Fibroblast of pulmonary artery (primary cell): ENCODE measurements around the gene DERL2.

Experiments used
- DNase-seq: peaks from one replicate; pipeline ENCODE4 v3.0.0-alpha.2; 2010; ENCODE audit warnings: low read depth
- H3K4me3 ChIP-seq: replicated peaks from 2 replicates; pipeline ENCODE4 v1.5.1; 2011; ENCODE audit warnings: low read depth, mild to moderate bottlenecking, control low read depth, low read length, moderate library complexity
- CTCF ChIP-seq: IDR thresholded peaks from 2 replicates; pipeline ENCODE4 v1.5.1; 2011; ENCODE audit warnings: mild to moderate bottlenecking, control low read depth, low read length, inconsistent platforms; ENCODE audit errors: missing control alignments

Gene DERL2

GRCh38 chr17:5513628-5514027 is 27.6 kb upstream of the DERL2 start:
- no peak overlapping the region for H3K4me3 ChIP-seq
- no peak for DNase-seq
- no peak for TF ChIP-seq CTCF

DNA sequence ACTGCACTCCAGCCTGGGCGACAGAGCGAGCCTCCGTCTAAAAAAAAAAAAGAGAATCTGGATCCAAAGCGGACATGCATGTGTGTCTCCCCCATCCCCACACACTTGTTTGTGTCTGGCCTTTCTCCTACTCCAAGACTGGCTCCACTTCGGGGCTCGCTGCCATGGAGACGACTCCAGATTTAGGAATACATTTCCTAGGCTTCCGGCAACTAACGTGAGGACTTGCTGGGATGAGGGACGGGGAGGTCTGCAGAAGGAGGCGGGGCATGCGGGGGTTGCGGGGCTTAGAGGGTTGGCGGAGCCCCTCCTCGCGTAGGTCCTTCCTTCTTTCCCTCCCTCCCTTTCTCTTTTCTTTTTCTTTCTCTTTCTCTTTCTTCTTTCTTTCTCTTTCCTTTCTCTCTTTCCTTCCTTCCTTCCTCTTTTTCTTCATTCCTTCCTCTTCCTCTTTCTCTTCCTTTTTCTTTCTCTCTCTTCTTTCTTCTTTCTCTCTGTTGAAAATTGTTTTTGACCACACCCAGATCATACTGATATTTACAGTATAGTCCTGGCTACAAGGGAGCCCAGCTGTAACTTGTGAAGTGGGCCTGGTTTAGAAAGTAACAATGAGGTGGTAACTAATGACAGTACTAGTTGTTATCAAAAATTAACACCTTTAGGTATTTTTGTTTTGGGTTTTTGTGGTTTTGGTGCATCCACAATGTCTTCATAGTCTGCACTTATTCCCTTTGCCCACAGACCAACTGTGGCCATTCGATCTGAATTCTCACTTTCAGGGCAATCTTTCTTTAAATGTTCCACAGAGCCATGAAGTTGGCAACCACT is 25.6 kb upstream of the DERL2 start:
- H3K4me3 ChIP-seq: no peak overlapping the region
- TF ChIP-seq CTCF: no peak
- DNase-seq: no peak

DNA sequence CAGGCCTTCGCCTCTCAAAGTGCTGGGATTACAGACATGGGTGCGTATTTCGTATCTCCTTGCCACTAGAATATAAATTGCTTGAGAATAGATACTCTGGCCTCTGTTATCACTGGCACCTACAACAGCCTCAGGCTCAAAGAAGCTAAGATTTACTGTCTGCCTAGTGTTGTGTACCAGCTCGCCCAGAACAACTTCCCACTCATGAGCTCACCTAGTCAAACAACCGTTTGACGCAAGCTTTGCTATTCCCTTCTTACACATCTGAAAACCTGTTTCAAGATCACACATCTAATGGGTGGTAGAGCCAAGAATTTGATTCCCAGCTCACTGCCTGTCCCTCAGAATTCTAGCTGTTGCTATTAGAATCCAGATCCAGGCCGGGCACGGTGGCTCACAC is 24.8 kb upstream of the DERL2 start:
- no peak for TF ChIP-seq CTCF
- no peak overlapping the region for H3K4me3 ChIP-seq
- no peak for DNase-seq

DNA sequence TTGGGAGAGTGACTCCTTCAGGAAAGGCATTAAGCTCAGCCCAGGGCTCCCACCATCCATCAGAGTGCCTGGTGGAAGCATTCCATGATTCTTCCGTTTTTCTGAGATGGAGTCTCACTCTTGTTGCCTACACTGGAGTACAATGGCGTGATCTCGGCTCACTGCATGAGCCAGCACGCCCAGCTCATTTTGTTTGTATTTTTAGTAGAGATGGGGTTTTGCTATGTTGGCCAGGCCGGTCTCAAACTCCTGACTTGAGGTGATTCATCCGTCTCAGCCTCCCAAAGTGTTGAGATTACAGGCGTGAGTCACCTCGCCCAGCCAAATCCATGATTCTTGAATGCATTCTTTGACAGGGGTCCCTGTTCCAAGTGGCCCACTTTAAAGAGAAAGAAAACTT is 23.5 kb upstream of the DERL2 start:
- no peak overlapping the region for H3K4me3 ChIP-seq
- no peak for TF ChIP-seq CTCF
- DNase-seq: peak; percentile 55

- no peak overlapping the region for H3K4me3 ChIP-seq
- no peak for TF ChIP-seq CTCF
- peak; percentile 68 for DNase-seq
Measured at GRCh38 chr17:5508810-5509209, 22.8 kb upstream of the DERL2 start.

- H3K4me3 ChIP-seq: no peak overlapping the region
- no peak for DNase-seq
- no peak for TF ChIP-seq CTCF
Measured at GRCh38 chr17:5506307-5506706, 20.3 kb upstream of the DERL2 start.

DNA sequence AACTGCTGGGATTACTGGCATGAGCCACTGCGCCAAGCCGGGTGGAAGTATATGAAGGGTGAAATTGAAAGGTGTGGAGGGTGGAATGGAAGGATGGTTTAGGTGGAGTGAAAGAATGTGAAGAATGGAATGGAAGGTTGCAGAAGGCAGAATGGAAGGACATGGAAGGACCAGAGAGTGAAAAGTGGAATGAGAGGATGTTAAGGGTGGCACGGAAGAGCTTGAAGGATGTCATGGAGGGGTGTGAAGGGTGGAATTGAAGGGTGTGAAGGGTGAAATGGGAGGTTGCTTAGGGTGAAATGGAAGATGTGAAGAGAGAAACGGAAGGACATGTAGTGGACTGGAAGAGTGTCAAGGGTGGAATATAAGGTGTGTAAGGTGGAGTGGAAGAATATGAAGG is 16.6 kb upstream of the DERL2 start:
- DNase-seq: no peak
- TF ChIP-seq CTCF: no peak
- H3K4me3 ChIP-seq: no peak overlapping the region
